Fibroblast of lung (primary cell): ENCODE measurements around the gene GLT6D1. TPM values are rescaled to one million over a fixed set of nuclear protein-coding genes. Genes with fewer than 3 reads are reported as not detected.

Experiments used
- DNase-seq, 2 donors: peaks; one replicate each; pipeline versions ENCODE4 v3.0.0 to v3.0.0-alpha.2; 2010; ENCODE audit warnings: low read depth in 2 of 2
- H2AFZ ChIP-seq: 2 replicates; pipeline ENCODE4 v1.5.1; 2012; ENCODE audit warnings: low read length, control low read depth, inconsistent platforms
- H3K27ac ChIP-seq: 2 replicates; pipeline ENCODE4 v1.5.1; 2011; ENCODE audit warnings: low read length, control low read depth; ENCODE audit not compliant: insufficient read depth
- H3K27me3 ChIP-seq: 2 replicates; pipeline ENCODE4 v1.5.1; 2011; ENCODE audit warnings: mild to moderate bottlenecking, low read length; ENCODE audit not compliant: control insufficient read depth, insufficient read depth
- H3K36me3 ChIP-seq: 2 replicates; pipeline ENCODE4 v1.5.1; 2011; ENCODE audit warnings: low read length; ENCODE audit not compliant: control insufficient read depth, insufficient read depth
- H3K4me1 ChIP-seq: 2 replicates; pipeline ENCODE4 v1.5.1; 2011; ENCODE audit warnings: low read length; ENCODE audit not compliant: control insufficient read depth, insufficient read depth; ENCODE audit errors: extremely low read depth
- H3K4me2 ChIP-seq: 2 replicates; pipeline ENCODE4 v1.5.1; 2011; ENCODE audit warnings: low read length, control low read depth; ENCODE audit not compliant: insufficient read depth; ENCODE audit errors: extremely low read depth
- H3K4me3 ChIP-seq, 4 experiments: fragments of 200-600 bp in 1 of 4; sonication (generic) in 1 of 4; replicated peaks in 1 of 4; 2 replicates each; pipeline ENCODE4 v1.5.1; 2011 to 2016; ENCODE audit warnings: low read length in 4 of 4, low read depth in 3 of 4, mild to moderate bottlenecking in 3 of 4, control low read depth in 2 of 4, inconsistent platforms in 1 of 4, mixed read lengths in 1 of 4; ENCODE audit not compliant: insufficient read depth in 1 of 4; ENCODE audit errors: control extremely low read depth in 1 of 4
- H3K79me2 ChIP-seq: 2 replicates; pipeline ENCODE4 v1.5.1; 2012; ENCODE audit warnings: mild to moderate bottlenecking, low read length, inconsistent platforms; ENCODE audit not compliant: control insufficient read depth, insufficient read depth
- H3K9ac ChIP-seq: 2 replicates; pipeline ENCODE4 v1.5.1; 2011; ENCODE audit warnings: mild to moderate bottlenecking, low read length, control low read depth; ENCODE audit not compliant: insufficient read depth
- H3K9me3 ChIP-seq: 2 replicates; pipeline ENCODE4 v1.5.1; 2012; ENCODE audit warnings: low read depth, low read length; ENCODE audit not compliant: control insufficient read depth, insufficient read depth
- H4K20me1 ChIP-seq: 2 replicates; pipeline ENCODE4 v1.5.1; 2011; ENCODE audit warnings: low read length; ENCODE audit not compliant: control insufficient read depth, insufficient read depth; ENCODE audit errors: extremely low read depth
- CTCF ChIP-seq, 2 donors: IDR thresholded peaks in 1 of 2; conservative IDR thresholded peaks in 1 of 2; 1 replicate in 1 of 2; 2 replicates in 1 of 2; pipeline ENCODE4 v1.5.1; 2011 to 2012; ENCODE audit warnings: low read length in 2 of 2, control low read depth in 1 of 2, inconsistent platforms in 1 of 2, low read depth in 1 of 2, mild to moderate bottlenecking in 1 of 2
- EZH2 ChIP-seq: IDR thresholded peaks from 2 replicates; pipeline ENCODE4 v1.5.1; 2012; ENCODE audit warnings: low read length, control low read depth, mild to moderate bottlenecking; ENCODE audit errors: missing control alignments
- polyA plus RNA-seq, 2 donors: library from polyadenylated mRNA; depleted of rRNA in 1 of 2; stranded (reverse) in 1 of 2; unstranded in 1 of 2; fragments of >200 nt; gene quantifications; 2 replicates each; pipeline ENCODE4 v1.2.1, GENCODE V29; 2011 to 2012; ENCODE audit warnings: missing spikeins in 1 of 2
- total RNA-seq: library from RNA; depleted of rRNA; stranded (reverse); fragments of >200 nt; gene quantifications from 2 replicates; pipeline ENCODE4 v1.2.1, GENCODE V29; 2014

Gene GLT6D1
- total and polyA plus RNA-seq, 2 donors (not counting 1 experiment from before 2014, with no cell fraction given) = not detected

DNA sequence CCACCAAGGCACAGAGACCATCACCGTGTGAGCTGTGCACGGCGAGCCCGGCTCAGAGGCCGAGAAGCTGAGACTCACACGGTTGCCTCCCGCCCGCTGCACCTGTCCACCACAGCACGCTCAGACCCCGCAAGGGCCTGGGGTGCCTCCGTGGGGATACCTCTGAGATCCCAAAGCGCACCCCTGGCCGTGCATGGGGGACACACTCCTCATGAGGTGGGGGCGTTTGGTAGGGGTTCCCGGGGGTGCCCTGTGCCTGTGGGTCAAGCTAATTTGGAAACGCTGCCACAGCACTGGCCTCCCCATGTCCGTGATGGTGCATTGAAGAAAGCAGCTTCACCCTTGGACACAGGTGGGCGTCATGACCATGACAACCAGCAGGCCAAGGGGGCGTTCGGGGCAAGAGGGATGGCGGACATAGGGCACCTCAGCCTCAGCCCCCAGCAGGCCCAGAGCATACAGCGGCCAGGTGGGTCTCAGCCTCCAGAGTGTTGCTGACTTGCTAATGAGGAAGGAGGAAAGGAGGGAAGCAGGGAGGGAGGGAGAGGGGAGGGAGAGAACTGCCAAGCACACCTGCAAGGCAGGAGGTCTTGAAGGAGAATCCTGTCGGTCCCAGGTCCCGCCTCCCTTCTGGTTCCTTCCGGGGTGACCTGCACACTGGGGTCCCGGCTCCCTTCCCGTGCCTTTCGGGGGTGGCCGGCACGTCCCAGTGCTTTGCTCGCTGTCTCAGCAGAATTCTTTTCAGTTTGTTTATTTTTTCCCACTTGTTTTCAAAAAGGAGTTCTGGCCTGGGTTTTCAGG lies 34.7 kb downstream of the GLT6D1 start:
- Histone ChIP-seq H3K4me2 (no peak overlapping the region), H3K79me2 (no peaks in the 10 kb centered on the region), H3K4me3 (no peak overlapping the region), H3K36me3 (no peaks in the 10 kb centered on the region), H2AFZ (no peak overlapping the region), H3K9me3 (no peaks in the 10 kb centered on the region), H3K27ac (no peak overlapping the region), H3K9ac (no peak overlapping the region), H4K20me1 (no peaks in the 10 kb centered on the region), H3K4me1 (no peaks in the 10 kb centered on the region), H3K27me3 (no peaks in the 10 kb centered on the region)
- no peak for DNase-seq
- TF ChIP-seq EZH2 (no peak), CTCF (conservative IDR thresholded peaks at IDR 0.05 in 1 of 2, IDR thresholded peaks at IDR 0.05 in 1 of 2; ENCODE audit: low read depth in 1 of 2, low read length in 2 of 2) (no peak)

DNA sequence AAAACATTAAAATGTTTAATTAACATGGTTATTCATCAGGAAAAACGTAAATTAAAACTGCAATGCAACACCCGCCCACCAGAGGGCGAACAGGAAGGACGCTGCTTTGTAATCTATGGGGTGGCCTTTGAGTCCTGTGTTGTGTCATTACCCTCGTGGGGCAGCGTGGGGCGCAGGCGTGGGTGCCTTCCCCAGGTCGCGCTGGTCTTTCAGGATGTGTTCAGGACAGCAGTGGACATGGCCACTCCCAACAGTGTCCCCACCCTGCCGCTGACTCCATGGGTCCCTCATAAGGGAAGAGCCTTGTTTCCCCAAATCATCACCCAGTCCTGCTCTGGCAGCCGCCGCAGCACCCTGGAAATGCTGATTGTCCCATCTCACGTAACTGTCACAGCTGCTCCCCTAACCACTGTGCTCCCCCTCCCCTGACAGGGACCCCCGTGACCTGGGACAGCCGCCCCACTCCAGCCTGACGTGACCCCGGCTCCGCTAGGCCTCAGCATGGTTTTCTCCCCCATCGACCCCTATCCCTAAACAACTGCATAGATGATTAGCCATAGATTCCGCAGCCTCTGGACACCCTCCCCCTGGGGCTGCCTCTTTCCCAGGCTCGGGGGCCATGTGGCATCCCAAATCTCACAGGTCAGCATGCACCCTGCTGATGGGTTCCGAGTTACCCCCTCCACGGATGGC lies 36.4 kb downstream of the GLT6D1 start:
- Histone ChIP-seq H3K27me3 (no peaks in the 10 kb centered on the region), H3K4me2 (no peak overlapping the region), H4K20me1 (no peaks in the 10 kb centered on the region), H3K9ac (no peak overlapping the region), H3K36me3 (no peaks in the 10 kb centered on the region), H3K4me1 (no peaks in the 10 kb centered on the region), H3K9me3 (no peaks in the 10 kb centered on the region), H3K27ac (no peak overlapping the region), H3K79me2 (no peaks in the 10 kb centered on the region), H3K4me3 (no peak overlapping the region), H2AFZ (no peak overlapping the region)
- TF ChIP-seq EZH2 (no peak), CTCF (conservative IDR thresholded peaks at IDR 0.05 in 1 of 2, IDR thresholded peaks at IDR 0.05 in 1 of 2; ENCODE audit: low read depth in 1 of 2, low read length in 2 of 2) (peak; percentile 56 to 80)
- DNase-seq = peak; percentile 4 to 34

- Histone ChIP-seq H3K4me2 (no peak overlapping the region), H3K79me2 (no peaks in the 10 kb centered on the region), H3K4me3 (no peak overlapping the region), H3K9ac (no peak overlapping the region), H3K27me3 (no peaks in the 10 kb centered on the region), H4K20me1 (no peaks in the 10 kb centered on the region), H3K27ac (no peak overlapping the region), H3K4me1 (no peaks in the 10 kb centered on the region), H2AFZ (no peak overlapping the region), H3K36me3 (no peaks in the 10 kb centered on the region), H3K9me3 (no peaks in the 10 kb centered on the region)
- TF ChIP-seq CTCF (conservative IDR thresholded peaks at IDR 0.05 in 1 of 2, IDR thresholded peaks at IDR 0.05 in 1 of 2; ENCODE audit: low read depth in 1 of 2, low read length in 2 of 2) (no peak), EZH2 (no peak)
- DNase-seq = no peak
These were observed 37.4 kb downstream of the GLT6D1 start for GRCh38 chr9:135601988-135602387.
